DMS114 treated with DMSO at 0.1 percent for 48 hours (cell line): ENCODE measurements around the gene KCNT1.

Source experiments
- DNase-seq: peaks from one replicate; lab custom pipeline; 2025; ENCODE audit not compliant: unreplicated experiment; lab: John Stamatoyannopoulos, UW

KCNT1 gene

DNA sequence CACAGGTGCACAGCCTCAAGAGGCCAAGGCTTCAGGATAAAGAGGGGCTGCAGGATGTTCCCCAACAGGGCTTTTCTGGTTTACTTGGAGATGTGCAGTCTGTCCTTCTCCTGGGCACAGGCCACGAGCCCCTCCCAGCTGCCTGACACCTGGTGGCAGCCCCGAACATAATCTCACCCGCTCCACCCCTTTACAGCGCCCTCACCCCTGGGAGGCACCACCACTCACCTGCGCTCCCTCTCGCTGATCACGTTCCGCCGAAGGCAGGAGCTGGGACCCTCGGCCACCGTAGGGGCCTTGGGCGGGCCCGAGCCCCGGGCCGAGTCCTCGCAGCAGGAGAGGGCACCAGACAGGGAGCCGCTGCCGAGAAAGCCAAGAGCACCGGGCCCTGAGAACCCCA, 3.2 kb upstream of the KCNT1 start:
- DNase-seq, result no peak

DNA sequence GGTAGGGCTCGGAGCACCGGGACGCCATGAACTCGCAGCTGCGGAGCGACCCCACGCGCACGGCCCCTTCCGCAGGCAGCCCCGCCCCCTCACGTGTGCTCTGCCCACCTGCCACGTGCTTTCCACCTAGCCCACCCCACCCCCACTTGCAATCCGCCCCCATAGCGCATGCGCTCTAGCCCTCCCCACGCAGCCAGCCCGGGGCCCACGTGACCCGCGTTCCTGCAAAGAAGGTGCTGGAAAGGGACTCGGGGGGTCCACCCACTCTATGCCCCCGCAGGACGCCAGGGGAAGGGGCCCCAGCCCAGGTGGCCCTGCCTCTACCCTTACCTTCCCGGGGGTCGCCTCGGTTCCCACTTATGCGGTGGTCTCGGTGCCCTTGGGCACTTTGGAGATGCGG, 2.5 kb upstream of the KCNT1 start, which contains the start of gene SOHLH1:
TSS of gene SOHLH1 (minus strand) at position 42 of the 400 bp plus-strand sequence. CDS start at position 28, 14 bp downstream.
- DNase-seq, result no peak

DNA sequence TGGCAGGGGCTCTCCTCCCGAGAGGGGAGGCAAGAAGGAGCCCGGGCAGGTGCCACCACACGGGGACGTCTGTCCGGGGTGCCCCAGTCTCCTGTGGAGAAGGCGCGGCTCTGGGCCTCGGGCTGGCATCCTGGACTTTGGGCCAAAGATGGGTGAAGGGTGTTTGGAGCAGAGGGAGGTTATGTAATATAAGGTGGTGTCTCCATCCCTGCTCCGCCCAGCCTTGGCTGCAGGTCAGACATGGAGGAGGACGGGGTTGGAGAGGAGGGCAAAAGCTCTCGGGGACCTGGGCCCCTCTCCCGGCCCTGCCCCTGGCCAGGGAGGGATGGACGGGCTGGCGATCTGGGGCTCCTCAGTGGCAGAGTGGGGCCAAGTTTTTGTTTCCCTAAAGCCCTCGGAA, 1.5 kb upstream of the KCNT1 start:
- no peak for DNase-seq

DNA sequence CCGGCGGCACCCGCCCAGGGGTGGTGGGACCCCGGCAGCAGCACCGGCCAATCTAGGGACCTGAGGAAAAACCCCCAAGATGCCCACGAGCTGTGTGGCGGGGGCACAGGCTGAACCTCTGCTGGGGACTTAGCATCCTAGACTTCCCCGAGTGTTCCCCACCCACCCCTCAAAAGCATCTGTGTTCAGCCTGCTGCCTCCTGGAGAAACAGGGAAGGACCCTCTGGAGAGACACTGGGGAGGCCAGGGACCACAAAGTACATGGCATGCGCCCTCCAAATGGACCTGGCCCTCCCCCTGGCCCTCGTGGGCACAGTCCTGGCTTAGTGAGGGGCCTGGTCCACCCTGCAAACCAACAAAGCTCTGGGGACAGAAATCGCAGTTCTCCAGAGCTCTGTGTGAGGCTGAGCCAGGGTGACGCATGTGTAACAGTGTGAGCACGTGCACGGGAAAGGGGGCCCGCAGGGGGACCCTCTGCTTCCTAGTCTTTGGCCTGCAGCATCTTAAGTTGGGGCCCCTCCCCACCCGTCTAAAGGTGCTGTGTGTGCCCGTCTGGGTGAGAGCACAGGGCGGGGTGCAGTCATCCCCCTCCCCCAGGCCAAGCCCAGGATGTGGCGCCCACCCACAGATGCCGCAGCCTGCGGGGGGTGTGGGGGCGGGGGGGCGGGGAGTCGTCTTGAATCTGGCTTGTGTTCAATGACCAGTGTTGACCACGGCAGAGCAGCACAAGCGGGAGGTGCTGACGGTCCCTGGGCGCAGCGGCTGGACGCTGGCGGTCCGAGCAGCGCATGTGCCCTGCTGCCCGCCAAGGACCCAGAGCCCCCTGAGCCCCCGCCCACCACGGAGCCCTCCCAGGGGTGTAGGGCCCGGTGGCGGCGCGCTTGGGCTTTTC, 672 bp upstream of the KCNT1 start:
- no peak for DNase-seq

DNA sequence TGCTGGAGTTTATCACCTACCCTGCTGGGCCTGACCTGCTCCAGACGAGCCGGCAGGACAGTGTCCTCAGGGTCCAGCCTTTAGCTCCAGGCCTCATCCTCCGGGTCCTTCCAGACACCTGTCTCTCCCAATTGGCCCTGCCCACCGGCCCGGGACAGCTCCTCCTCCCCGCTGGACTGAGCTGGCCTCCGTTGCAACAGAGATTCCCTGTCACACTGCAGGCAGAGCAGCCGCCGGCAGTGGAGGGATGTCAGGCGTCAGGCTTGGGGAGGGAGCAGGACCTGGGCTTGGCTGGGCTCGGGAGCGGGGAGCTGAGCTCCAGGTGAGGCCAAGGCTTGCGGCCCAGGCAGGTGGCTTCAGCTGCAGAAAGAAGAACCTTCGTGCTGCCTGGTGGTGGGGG, 1.7 kb downstream of the KCNT1 start:
- DNase-seq, result no peak

DNA sequence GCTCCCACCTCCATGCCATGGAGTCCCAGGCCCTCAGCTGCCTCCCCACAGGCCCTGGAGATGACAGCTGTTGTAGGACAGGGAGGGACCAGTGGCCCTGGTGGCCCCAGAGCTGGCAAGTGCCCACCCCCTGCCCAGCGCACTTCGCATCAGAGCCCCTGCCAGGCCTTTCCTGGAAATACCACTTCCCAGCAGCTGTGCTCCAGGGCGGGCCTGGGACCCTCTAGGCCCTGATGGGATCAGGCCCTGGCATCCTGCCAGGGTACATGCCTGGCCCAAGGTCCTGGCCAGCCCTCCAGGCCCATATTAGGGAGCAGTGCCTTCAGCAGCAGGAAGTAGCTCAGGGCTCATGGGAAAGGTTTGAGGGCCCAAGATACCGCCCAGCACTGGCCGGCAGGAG, 2.5 kb downstream of the KCNT1 start:
- no peak for DNase-seq

DNA sequence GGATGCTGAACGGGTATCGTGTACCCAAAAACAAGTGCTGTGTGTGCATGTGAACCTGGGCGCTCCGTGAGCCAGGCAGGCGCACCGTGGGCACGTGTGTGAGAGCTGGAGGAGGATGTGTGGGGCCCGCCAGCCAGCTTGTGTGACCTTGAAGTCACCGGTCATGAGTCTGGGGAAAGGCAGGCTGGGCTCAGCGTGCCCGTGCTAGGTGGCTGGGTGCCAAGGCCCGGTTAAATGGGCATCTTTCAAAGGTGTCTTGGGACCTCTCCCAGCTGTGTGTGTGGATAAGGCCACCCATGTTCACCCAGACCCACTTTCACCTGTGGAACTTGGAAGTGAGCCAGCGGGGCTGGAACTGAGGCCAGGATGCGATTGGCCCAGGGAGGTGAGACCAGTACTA, 3.4 kb downstream of the KCNT1 start:
- DNase-seq, result no peak

DNA sequence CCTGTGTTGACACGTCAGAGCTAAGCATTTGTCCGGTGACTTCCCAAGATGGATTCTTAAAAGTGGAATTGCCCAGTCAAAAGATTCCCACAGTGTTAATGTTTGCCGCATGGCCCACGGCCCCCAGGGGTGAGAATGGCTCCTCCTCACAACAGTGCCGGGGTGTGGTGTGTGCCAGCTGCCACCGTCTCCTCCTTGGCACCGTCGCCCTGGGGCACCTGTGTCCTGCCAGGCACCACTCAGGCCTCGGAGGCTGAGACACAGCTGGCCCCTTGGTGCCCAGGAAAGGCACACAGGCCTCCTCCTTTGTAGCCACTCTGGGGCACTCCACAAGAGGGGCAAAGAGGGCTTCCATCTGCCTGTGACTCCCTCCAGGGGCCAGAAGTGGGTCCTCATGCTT, 4.3 kb downstream of the KCNT1 start:
- no peak for DNase-seq

DNA sequence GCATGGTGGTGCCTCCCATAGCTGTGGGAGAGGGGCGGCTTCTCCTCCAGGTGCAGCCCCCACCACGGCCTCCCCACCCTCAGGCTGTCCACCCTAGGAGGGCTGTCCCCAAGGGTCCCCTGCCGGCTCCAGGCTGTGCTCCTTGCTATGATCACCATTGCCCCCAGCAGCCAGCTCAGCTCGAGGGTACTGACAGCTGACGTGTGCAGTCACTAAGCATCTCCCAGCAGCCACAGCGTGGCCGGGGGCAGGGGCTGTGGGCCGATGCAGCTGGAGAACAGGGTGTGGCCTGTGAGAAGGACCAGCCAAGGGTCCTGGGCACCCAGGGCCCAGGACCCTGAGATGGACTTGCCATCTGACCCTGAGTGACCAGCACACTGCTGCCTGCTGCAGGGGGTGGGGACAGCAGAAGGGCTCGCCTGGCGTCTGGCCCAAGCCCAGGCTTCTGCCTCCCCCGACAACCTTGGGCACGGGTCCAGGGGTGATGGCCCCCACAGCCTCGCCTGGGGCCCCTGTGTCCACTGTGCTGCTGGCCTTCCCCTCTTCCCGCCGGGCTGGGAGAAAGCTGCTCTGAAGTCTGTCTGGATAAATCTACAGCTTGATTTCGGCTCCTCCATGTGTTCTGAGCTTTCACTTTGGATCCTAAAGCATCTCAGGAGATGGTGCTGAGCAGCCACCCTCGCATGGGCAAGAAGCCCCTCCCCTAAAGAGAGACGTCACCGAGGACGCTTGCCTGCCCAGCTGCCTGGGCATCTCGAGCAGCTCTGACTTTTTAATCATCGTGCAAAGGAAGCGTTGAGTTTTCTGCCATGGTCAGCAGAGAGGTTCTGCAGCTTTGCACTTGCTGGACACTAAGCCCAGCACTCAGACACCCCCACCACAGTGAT, 5.5 kb downstream of the KCNT1 start:
- DNase-seq, result no peak

DNA sequence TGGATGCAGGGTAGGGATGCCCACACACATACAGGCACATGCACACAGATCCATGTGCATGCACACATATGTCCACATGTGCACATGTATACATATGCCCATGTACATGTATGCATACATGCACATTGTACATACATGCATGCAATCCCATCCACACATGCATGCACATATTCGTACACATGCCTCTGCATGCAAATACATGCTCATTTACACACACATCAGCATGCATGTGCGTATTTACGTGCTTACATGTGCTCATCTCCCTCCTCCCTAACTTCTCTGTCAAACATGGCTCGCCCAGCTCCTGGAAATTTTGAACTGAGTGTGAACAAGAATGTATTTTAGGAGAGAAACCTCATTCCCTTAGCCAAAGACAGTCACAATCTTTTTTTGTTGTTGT, 6.2 kb downstream of the KCNT1 start:
- no peak for DNase-seq

DNA sequence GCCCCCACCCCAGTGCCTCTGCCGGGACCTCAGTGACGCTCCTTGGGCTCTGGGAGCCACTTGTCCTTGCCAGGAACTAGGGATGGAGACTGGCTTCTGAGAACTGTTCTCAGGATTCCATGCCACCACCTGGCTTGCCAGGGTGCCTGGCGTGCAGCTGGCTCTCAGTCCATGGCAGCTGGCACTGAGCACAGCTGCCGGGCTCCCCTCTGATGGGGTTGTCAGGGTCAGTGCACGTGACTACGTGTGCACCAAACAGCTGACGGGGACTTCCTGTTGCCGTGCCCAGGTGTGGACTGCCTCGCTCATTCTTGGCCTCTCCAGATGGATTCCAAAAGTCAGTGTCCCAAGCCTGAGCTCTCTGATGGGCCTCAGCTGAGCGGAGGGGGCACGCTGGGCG, 9.4 kb downstream of the KCNT1 start:
- no peak for DNase-seq

DNA sequence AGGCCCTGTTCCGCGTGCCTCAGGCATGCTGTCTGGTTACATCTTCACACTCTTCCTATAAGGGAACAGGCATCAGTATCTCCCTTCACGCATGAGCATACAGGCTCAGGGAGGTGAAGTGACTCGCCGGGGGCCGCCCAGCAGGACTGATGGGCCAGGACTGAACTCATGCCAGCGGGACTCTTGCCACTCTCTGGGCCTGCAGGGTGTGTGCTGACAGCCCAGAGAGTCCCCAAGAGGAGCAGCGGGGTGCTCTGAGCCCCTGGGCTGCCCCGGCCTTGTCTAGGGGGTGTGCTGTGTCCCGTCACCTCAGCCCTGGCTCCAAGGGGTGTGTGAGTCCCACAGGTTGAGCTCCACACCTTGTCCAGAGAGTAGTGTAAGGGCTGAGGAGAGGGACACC, 9.9 kb downstream of the KCNT1 start:
- DNase-seq, result no peak

DNA sequence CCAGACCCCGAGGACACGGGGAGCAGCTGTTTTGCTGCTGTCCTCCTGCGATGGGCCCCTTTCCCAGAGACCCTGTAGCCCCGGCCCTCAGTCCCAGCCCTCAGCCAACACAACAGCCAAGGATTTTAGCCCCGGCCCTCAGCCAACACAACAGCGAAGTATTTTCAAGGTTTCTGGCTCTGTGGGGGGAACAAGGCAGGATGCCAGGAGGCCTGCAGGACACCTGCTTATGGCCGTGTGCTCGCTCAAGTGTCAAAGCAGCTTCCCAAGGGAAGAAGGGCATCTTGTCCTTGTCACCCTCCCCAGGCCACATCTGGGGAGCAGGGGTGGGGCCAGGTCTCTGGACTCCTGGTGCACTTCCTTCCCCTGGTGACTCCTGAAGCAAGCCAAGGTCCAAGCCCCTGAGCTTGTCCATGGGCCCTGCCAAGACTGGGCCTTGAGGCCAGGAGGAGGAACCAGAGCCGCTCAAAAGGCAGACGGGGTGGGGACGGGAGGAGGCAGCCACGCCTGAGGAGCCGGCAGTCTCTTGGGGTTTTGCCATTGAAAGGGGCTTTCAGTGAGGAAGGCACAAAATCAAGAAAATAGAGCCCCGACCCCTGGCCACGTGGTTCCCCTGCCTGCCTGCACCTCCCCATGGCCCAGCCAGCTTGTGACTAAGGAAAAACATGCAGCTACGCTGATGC, 10.8 kb downstream of the KCNT1 start:
- DNase-seq, result no peak

DNA sequence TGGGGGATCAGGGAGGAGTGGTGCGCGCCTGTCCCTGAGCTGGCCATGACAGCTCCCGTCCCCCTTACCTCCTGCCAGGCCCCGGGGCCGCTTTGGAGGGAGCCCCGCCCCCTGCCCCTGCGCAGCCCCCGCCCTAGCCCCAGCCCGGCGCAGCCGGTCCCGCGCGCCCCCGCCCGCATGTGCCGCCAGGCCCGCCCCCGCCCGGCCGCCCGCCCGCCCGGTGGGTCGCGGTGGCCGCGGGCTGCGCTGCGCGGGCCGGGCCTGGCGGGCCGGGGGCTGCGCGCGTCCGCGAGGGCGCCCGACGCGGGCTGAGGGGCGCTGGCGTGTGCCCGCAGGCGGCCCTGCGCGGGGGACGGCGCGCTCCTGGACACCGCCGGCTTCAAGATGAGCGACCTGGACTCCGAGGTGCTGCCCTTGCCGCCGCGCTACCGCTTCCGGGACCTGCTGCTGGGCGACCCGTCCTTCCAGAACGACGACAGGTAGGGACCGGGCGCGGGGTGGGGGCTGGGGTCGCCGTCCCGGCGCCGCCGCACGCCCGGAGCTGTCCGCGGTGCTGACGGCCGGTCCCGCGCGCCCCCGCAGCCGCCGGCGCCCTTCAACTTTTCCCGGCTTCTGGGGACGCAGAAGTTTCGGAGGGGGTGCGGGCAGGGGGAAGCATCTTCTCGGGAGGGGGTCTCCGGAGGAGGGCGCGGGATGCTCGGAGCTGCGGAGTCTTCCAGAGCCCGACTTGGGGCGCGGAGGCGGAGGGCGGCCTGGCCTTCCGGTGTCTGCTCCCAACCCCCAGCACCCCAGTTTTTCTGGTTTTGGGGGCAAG, 12.5 kb downstream of the KCNT1 start:
- DNase-seq, result no peak

DNA sequence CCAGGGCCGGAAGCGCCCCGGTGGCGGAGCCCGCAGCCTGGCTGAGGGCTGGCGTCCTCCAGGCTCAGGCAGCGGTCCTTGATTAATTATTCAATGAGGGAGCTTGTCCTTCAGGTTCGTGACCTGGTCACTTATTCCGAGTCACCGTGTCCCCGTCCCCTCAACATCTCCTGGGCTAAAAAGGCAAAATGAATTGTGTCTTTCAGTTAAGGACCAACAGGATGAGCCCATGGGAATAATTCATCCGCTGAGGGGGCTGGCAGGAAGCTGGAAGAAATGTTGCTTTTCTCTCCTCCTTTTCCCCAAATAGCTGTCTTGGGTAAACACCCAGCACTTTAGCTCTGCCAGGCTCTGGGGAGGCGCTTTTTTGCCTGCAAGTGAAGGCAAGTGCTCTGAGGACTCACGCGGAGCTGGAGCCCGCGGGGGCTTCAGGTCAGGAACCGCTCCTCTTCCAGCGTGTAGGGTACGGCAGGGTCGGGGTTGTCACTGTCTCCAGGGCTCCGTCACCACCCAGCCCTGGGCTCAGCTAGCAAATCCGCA, 13.1 kb downstream of the KCNT1 start:
- DNase-seq, result no peak

DNA sequence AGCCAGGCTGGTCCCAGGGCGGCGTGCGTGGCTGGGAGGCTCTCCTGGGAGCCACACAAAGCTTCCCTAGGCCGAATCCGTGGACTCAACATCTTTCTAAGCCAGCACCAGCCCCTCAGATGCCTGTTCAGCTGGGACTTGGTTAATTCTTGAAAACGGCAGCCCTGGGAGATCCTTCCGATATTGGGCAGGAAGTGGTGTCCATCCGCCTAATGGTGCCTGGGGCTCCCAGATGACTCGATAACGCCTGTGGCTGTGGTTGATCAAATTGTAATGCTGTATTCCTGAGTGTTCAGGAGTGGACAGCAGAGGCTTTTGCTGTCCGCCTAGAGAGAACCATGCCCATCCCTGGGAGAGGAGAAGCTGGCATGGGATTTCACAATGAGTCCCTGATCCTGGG, 14.1 kb downstream of the KCNT1 start:
- no peak for DNase-seq

DNA sequence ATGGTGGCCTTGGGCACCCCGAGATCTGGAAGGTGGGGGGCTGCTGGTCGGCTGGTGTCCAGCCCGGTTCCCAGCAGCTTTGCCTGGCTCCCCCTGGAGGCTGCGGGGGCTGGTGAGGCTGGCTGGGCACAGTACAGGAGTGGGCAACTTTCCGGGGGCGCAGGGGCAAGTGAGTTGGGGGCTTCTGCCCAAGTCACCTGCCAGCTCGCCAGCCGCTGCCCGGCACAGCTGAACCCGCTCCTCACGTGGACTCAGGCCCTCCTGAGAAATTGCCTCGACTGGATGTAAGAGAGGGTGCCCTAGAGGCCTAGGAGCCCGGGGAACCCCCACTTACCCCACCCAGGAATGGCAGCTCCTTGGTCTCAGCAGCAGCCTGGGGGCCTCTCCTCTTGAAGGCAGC, 15.4 kb downstream of the KCNT1 start:
- no peak for DNase-seq

DNA sequence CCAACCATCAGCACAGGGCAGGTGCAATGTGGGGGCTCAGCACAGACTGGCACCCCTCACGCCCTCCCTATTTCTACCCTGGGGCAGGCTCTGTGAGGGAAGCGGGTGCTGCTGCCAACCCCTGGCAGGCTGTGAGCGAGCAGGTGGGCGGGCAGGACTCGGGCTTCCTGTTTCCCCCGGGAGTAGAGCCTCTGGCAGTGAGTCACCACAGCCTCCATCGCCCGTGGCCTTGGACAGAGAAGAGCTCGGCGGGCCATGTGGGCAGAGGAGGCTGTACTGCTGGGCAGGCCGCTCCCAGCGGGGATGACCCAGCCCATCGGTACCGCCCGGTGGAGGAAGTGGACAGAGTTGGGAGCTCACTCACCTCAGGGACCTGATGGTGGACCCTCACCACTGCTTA, 16.6 kb downstream of the KCNT1 start:
- DNase-seq, result no peak

DNA sequence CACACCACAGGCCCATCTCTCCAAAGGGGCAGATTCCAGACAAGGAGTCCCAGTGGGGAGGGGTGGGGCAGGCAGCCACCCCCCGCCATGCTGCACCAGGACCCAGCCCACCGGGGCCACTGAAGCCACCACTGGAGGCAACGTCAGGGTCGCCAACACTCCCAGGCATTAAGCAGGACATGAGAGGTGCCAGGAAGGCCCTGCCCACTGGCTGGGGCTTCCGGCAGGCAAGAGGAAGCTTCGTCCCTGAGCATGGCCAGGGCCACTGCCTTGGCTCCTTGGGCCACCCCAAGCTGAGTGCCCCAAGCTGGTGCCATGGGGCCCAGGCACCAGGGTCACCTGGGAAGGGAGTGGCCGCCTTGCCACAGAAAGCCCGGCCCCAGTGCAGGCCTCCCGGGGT, 17.5 kb downstream of the KCNT1 start:
- no peak for DNase-seq

DNA sequence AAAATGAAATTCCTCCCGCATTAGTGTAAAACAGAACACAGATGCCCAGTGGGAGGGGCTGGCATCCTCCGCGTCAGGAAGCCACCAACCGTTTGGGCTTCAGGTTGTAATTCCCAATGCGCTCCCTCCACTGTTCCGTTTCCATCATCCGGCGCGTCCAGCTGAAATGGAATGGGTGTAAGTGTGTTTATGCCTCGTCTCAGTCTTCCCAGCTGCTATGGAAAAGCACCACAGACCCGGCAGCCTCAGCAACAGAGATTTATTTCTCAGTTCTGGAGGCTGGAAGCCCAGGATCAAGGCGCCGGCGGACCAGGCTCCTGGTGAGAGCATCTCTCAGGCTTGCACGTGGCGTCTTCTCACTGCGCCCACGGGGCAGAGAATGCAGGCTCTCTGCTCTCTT, 20.4 kb downstream of the KCNT1 start:
- DNase-seq, result no peak
